ENCODE results near the gene ARHGEF16.

The ARHGEF16 gene

GRCh38 chr1:3475839-3476573 is 21.5 kb downstream of the ARHGEF16 start:
- H3K4me3 ChIP-seq (ENCODE audit: control insufficient read depth, low read depth, low read length): no peak overlapping the region
- no peak for TF ChIP-seq CTCF (IDR thresholded peaks at IDR 0.05; ENCODE audit: control insufficient read depth, insufficient read depth, low read depth, low read length, missing control alignments)
- DNase-seq (ENCODE audit: low read depth): no peak

- H3K4me3 ChIP-seq (ENCODE audit: control insufficient read depth, low read depth, low read length): no peak overlapping the region
- no peak for DNase-seq (ENCODE audit: low read depth)
- no peak for TF ChIP-seq CTCF (IDR thresholded peaks at IDR 0.05; ENCODE audit: control insufficient read depth, insufficient read depth, low read depth, low read length, missing control alignments)
Measured at GRCh38 chr1:3476666-3477065, 22.2 kb downstream of the ARHGEF16 start.

GRCh38 chr1:3477241-3477995 is 23.0 kb downstream of the ARHGEF16 start:
- DNase-seq (ENCODE audit: low read depth): no peak
- no peak for TF ChIP-seq CTCF (IDR thresholded peaks at IDR 0.05; ENCODE audit: control insufficient read depth, insufficient read depth, low read depth, low read length, missing control alignments)
- no peak overlapping the region for H3K4me3 ChIP-seq (ENCODE audit: control insufficient read depth, low read depth, low read length)

DNA sequence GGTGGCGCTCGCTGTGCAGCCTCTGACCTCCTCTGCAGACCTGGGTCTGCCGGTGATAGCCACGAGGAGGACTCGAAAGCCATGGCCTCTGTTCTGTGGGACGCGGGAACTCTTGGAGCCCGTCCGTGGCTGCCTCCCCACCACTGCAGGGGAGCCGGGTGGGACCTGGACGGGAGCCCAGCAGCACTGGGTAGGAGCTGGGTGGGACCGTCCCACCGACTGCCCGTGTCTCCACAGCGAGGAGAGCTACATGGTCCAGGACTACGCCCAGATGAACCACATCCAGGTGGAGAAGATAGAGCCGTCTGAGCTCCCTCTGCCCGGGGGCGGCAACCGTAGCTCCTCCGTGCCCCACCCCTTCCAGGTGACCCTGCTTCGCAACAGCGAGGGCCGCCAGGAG is 23.7 kb downstream of the ARHGEF16 start:
- DNase-seq (ENCODE audit: low read depth): no peak
- TF ChIP-seq CTCF (IDR thresholded peaks at IDR 0.05; ENCODE audit: control insufficient read depth, insufficient read depth, low read depth, low read length, missing control alignments): no peak

DNA sequence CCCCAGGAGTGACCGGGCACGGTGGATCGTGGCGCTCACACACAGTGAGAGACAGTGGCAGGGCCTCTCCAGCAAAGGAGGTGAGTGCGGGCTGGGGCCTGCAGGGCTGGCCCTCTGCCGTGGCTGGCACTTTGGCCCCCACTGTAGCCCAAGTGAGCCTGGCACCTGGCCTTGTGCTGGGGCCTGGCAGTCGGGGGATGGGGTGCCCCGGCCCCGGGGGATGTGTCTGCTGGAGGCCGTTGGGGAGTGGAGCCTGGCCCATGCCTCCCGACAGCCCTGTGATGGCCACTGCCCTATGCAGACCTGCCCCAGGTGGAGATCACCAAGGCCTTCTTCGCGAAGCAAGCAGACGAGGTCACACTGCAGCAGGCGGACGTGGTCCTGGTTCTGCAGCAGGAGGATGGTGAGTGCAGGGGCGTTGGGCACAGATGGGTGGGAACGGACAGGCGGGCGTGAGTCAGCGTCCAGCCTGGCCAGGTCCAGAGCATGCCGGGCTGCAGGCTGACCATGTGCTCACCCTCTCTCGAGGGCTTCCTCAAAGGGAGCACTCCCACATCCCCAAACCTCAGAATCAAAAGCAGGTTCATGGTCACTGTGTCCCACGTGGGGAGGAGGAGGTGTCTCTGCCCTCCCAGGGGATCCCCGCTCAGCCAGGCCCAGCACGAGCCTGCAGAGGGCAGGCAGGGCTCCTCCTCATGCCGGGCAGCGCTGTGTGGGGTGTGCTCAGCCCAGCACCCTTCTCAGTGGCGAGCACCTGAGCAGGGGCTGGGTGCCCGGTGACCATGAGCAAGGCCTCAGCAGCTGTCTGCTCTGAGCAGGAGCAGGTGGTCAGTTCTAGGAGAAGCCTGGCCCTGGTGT is 25.3 kb downstream of the ARHGEF16 start:
- DNase-seq (ENCODE audit: low read depth): no peak
- no peak overlapping the region for H3K4me3 ChIP-seq (ENCODE audit: control insufficient read depth, low read depth, low read length)
- TF ChIP-seq CTCF (IDR thresholded peaks at IDR 0.05; ENCODE audit: control insufficient read depth, insufficient read depth, low read depth, low read length, missing control alignments): no peak

More for the DNA sequence above, 23.7 kb downstream of the ARHGEF16 start:
- no peak overlapping the region for H3K4me3 ChIP-seq (ENCODE audit: control insufficient read depth, low read depth, low read length)

- H3K4me3 ChIP-seq (ENCODE audit: control insufficient read depth, low read depth, low read length): no peak overlapping the region
- TF ChIP-seq CTCF (IDR thresholded peaks at IDR 0.05; ENCODE audit: control insufficient read depth, insufficient read depth, low read depth, low read length, missing control alignments): no peak
- DNase-seq (ENCODE audit: low read depth): no peak
Measured at GRCh38 chr1:3480369-3480719, 25.9 kb downstream of the ARHGEF16 start.
